Suprapubic skin (tissue), 4 donors: ENCODE data around the gene SPATA9. TPM values are rescaled to one million over a fixed set of nuclear protein-coding genes. Genes with fewer than 3 reads are reported as not detected.

ENCODE experiments used
- total RNA-seq, 4 donors: library from RNA; depleted of rRNA; stranded (reverse); fragments of >200 nt; gene quantifications; one replicate each; pipeline ENCODE4 v1.1.0, GENCODE V29; 2016

SPATA9 gene
- total RNA-seq, 4 donors from 2014 or later, result not detected

Other genes starting within 250 kb of the SPATA9 start
- 100 to 1,000 TPM in 1 of 4 donors, 10 to 100 TPM in 3; 81.7 to 270 (median 91.8) TPM for gene SKIC3, start 128.0 kb downstream of the SPATA9 start, total RNA-seq
- 10 to 100 TPM in 1 of 4 donors, 1 to 10 TPM in 3; 5.4 to 10.6 (median 8.1) TPM for gene ARSK, start 127.9 kb downstream of the SPATA9 start, total RNA-seq
- under 1 TPM in 3 of 4 donors, not detected in 1; 0.48 to 0.60 (median 0.57) TPM for gene GPR150, start 62.9 kb downstream of the SPATA9 start, total RNA-seq
- 1 to 10 TPM; 3.5 to 7.6 (median 4.6) TPM for gene RFESD, start 36.2 kb downstream of the SPATA9 start, total RNA-seq
- 10 to 100 TPM; 31.0 to 74.2 (median 46.3) TPM for gene RHOBTB3, start 48.3 kb upstream of the SPATA9 start, total RNA-seq
- gene GLRX, start 139.7 kb upstream of the SPATA9 start, total RNA-seq, result 100 to 1,000 TPM in 2 of 4 donors, 10 to 100 TPM in 2; 30.9 to 151 (median 80.0) TPM